Mammary epithelial cell (primary cell): ENCODE results near the gene ICAM4.

Experiments used
- CTCF ChIP-seq, 2 donors: IDR thresholded peaks in 1 of 2; conservative IDR thresholded peaks in 1 of 2; 2 replicates each; pipeline ENCODE4 v1.5.1; 2011 to 2012; ENCODE audit warnings: inconsistent platforms in 2 of 2, low read length in 2 of 2, mild to moderate bottlenecking in 2 of 2, control low read depth in 1 of 2, low read depth in 1 of 2; ENCODE audit not compliant: insufficient read depth in 1 of 2; ENCODE audit errors: extremely low read depth in 1 of 2
- EZH2 ChIP-seq: IDR thresholded peaks from 2 replicates; pipeline ENCODE4 v1.6.1; 2012; ENCODE audit warnings: low read length, inconsistent platforms, borderline replicate concordance

- no peak for TF ChIP-seq EZH2
- TF ChIP-seq CTCF (conservative IDR thresholded peaks at IDR 0.05 in 1 of 2, IDR thresholded peaks at IDR 0.05 in 1 of 2; ENCODE audit: extremely low read depth in 1 of 2, insufficient read depth in 1 of 2, low read depth in 1 of 2, low read length in 2 of 2), result no peak
Measured at GRCh38 chr19:10306327-10306726, 19.6 kb downstream of the ICAM4 start.
